Colonic mucosa (tissue), 4 donors: Measurements from ENCODE around the gene UBE2G2. TPM values are rescaled to one million over a fixed set of nuclear protein-coding genes. Genes with fewer than 3 reads are reported as not detected.

ENCODE experiments used
- DNase-seq: peaks from one replicate; pipeline ENCODE4 v3.0.0-alpha.2; 2020
- H3K27ac ChIP-seq: fragments of 200-600 bp; one replicate; pipeline ENCODE4 v1.8.0; 2021
- H3K27me3 ChIP-seq: fragments of 200-600 bp; one replicate; pipeline ENCODE4 v1.8.0; 2021
- H3K36me3 ChIP-seq: fragments of 200-600 bp; one replicate; pipeline ENCODE4 v1.8.0; 2021
- H3K4me1 ChIP-seq: fragments of 200-600 bp; one replicate; pipeline ENCODE4 v1.8.0; 2021; ENCODE audit warnings: mild to moderate bottlenecking
- H3K4me3 ChIP-seq: fragments of 200-600 bp; one replicate; pipeline ENCODE4 v1.8.0; 2021
- H3K9ac ChIP-seq, 2 donors: one replicate each; pipeline ENCODE4 v1.7.0; 2013; ENCODE audit warnings: control low read depth in 2 of 2, low read depth in 2 of 2, low read length in 2 of 2
- H3K9me3 ChIP-seq: fragments of 200-600 bp; one replicate; pipeline ENCODE4 v1.8.0; 2021
- intact Hi-C: fragments of 100-400 bp; cut with DNase I; formaldehyde crosslinking; loops from one replicate; pipeline ENCODE4 v1.14.1; 2022
- total RNA-seq, 2 donors: library from RNA; stranded (reverse); fragmentation: NEBNext Ultra II Directional in 1 of 2; extraction: Animal tissue kit (Norgen Biotek cat#: 25700) in 1 of 2; gene quantifications; one replicate each; pipeline ENCODE4 v1.2.1, GENCODE V29; 2021
- TF ChIP-seq, protein P1 (sequence below): fragments of 200-600 bp; IDR thresholded peaks from one replicate; pipeline ENCODE4 v1.8.0; 2022; ENCODE audit warnings: antibody characterized with exemption, mild to moderate bottlenecking
- donor health status: healthy.
- donor health status: DM: no; HTN: no; CAD: no.
- donor health status: DM: no; HTN: no; CAD: no.

UBE2G2 gene
- total RNA-seq, 2 donors from 2014 or later, result 50.3 to 76.1 TPM

DNA sequence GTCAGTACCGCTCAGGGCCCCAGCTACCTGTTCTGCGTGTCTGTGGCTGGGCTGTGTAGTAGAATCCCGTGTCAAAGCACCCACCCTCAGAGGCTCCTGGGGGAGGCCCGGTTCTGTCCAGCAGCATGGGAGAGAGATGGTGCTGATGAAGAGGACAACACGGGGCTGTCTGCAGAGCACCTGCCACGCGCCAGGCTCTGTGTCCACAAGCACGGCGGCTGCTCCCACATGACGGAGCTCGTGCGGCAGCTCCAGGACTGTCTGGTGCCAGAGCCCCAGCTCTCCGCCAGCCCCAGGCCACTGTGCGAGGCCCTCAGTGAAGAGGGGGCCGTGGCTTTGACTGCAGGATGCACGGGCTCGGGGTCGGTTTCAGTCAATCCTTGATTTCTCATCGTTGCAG, 48.3 kb downstream of the UBE2G2 start:
- H3K27ac ChIP-seq, result no peak overlapping the region
- H3K27me3 ChIP-seq, result no peaks in the 10 kb centered on the region
- H3K9ac ChIP-seq, result no peak overlapping the region
- no peak overlapping the region for H3K4me3 ChIP-seq
- no peaks in the 10 kb centered on the region for H3K4me1 ChIP-seq
- H3K9me3 ChIP-seq, result no peaks in the 10 kb centered on the region
- DNase-seq, result no peak
- H3K36me3 ChIP-seq, result no peaks in the 10 kb centered on the region
- intact Hi-C loops, result no loop called here
- TF ChIP-seq, protein P1, sequence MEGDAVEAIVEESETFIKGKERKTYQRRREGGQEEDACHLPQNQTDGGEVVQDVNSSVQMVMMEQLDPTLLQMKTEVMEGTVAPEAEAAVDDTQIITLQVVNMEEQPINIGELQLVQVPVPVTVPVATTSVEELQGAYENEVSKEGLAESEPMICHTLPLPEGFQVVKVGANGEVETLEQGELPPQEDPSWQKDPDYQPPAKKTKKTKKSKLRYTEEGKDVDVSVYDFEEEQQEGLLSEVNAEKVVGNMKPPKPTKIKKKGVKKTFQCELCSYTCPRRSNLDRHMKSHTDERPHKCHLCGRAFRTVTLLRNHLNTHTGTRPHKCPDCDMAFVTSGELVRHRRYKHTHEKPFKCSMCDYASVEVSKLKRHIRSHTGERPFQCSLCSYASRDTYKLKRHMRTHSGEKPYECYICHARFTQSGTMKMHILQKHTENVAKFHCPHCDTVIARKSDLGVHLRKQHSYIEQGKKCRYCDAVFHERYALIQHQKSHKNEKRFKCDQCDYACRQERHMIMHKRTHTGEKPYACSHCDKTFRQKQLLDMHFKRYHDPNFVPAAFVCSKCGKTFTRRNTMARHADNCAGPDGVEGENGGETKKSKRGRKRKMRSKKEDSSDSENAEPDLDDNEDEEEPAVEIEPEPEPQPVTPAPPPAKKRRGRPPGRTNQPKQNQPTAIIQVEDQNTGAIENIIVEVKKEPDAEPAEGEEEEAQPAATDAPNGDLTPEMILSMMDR, result no peak

DNA sequence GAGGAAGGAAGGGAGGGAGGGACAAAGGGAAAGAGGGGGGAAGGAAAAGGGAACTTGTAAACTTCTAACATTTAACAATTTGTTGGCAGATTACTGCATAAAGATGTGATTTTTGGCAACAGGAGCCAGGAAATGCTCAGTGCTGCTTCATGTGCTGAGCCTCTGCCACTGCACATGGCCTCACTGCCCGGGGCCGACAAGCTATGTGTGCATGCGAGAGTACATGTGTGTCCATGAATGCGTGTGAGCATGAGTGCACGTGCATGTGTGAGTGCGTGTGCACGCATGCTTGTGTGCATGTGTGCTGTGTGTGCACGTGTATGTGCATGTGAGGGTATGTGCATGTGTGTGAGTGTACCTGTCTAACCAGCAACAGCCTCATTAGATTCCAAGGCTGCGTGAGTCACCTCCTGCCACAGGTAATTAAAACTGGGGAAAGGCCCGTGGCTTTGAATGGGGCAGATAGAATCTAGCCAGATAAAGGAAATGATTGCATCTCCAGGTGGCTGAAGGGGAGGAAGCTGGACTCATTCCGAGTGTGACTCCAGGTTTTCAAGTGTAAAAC, 48.9 kb downstream of the UBE2G2 start:
- DNase-seq, result no peak
- no peaks in the 10 kb centered on the region for H3K27me3 ChIP-seq
- TF ChIP-seq, protein P1, result no peak

DNA sequence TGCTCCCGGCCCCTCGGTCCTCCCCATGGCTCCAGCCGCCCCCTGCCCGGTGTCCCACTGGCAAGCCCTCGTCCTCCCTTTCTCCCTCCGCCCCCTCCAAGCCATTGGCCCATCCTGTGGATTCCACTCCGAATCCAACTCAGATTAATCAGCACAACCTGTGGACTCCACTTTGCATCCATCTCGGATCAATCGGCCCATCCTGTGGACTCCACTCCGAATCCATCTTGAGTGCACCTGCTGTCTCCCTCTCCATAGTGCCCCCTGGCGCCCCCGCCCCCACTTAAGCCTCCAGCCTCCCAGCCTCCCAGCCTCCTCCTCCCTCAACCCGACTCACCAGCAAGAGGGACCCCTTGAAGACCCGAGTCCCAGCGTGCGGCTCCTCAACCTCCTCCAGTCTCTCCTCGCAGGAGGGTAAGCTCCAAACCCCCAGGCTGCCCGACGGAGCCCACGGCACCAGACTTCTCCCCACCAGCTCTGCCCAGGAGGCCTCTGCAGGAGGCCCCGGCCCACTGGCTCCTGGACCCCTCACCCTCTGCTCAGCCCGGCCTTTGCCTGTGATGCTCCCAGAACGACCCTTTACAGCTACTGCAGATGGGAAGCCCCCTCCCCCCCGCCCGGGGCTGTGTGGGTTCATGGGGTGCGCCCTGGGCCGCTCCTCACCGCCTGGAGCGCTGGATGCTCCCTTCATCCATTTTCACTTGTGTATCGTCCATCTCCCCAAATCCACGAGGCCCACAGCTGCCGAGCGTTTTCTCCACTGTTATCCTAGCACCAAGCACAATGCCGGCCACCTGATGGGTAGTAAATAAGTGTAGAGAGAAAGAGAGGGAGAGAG, 49.6 kb downstream of the UBE2G2 start:
- Histone ChIP-seq H3K9me3 (no peaks in the 10 kb centered on the region), H3K4me1 (no peaks in the 10 kb centered on the region), H3K4me3 (no peak overlapping the region), H3K36me3 (no peaks in the 10 kb centered on the region), H3K27ac (no peak overlapping the region), H3K9ac (no peak overlapping the region), H3K27me3 (no peaks in the 10 kb centered on the region)
- intact Hi-C loops, result no loop called here
- TF ChIP-seq, protein P1, result no peak
- DNase-seq, result no peak

More for the DNA sequence above, 48.9 kb downstream of the UBE2G2 start:
- H3K9ac ChIP-seq, result no peak overlapping the region
- no peak overlapping the region for H3K4me3 ChIP-seq
- intact Hi-C loops, result no loop called here
- H3K27ac ChIP-seq, result no peak overlapping the region
- H3K4me1 ChIP-seq, result no peaks in the 10 kb centered on the region
- no peaks in the 10 kb centered on the region for H3K36me3 ChIP-seq
- H3K9me3 ChIP-seq, result no peaks in the 10 kb centered on the region

DNA sequence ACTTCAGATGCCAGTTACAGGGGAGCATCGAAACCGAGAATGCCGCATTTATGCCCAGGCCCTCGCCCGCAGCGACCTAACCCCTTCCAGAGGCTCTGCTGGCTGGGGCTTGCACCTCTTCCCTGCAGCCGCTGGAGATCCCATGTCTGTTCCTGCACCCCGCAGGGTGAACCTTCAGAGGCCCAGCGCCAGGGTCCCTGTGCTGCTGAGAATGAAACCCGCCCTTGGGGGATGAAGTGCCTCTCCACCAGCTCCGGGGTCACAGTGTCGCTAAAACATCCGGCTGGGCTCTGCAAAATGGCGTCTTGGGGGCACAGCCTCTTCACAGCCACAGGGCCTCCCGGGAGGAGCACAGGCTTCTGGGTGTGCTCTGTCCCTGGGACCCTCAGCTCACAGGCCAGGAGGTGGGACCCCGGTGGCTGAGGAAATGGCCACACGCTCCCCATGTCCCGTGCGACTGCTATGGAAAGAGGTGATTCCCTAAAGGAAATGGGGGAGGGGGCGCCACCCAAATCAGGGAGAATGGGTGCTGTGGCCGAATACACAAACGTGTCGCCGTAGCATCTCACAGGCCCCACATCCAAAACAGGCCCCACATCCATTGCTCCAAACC, 50.3 kb downstream of the UBE2G2 start:
- intact Hi-C loops, result no loop called here
- H3K9ac ChIP-seq, result no peak overlapping the region
- DNase-seq, result no peak

DNA sequence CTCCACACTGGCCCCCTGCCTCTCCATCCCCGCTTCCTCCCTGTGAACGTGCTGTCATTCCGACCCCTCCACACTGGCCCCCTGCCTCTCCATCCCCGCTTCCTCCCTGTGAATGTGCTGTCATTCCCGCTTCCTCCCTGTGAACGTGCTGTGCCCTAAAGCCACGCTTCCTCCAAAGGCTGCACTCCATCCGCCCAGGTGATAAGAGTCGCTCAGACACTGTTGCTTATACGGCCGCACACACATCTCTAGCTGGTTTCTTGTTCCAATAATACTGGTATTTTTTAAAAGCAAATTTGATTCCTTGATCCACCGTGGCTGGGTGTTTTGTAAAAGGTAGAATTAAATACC, 51.0 kb downstream of the UBE2G2 start:
- H3K4me3 ChIP-seq, result no peak overlapping the region
- DNase-seq, result no peak
- H3K36me3 ChIP-seq, result no peaks in the 10 kb centered on the region
- H3K9me3 ChIP-seq, result no peaks in the 10 kb centered on the region
- H3K27me3 ChIP-seq, result no peaks in the 10 kb centered on the region
- H3K9ac ChIP-seq, result no peak overlapping the region
- no peaks in the 10 kb centered on the region for H3K4me1 ChIP-seq
- intact Hi-C loops, result no loop called here
- TF ChIP-seq, protein P1, result no peak
- no peak overlapping the region for H3K27ac ChIP-seq

More for the DNA sequence above, 50.3 kb downstream of the UBE2G2 start:
- no peaks in the 10 kb centered on the region for H3K36me3 ChIP-seq
- no peaks in the 10 kb centered on the region for H3K9me3 ChIP-seq
- H3K27me3 ChIP-seq, result no peaks in the 10 kb centered on the region
- no peak overlapping the region for H3K27ac ChIP-seq
- H3K4me1 ChIP-seq, result no peaks in the 10 kb centered on the region
- H3K4me3 ChIP-seq, result no peak overlapping the region
- TF ChIP-seq, protein P1, result no peak
